A673 (cell line): ENCODE results near the gene TMEM14A.
"Not testable (repeated sequence)": the region's sequence is repeated elsewhere in the genome, so short reads cannot be mapped to it uniquely, and the experiment has no call there.

Experiments
- EZH2 ChIP-seq: fragments of 200-600 bp; sonication (generic); IDR thresholded peaks from 2 replicates; pipeline ENCODE4 v1.6.1; 2017; ENCODE audit warnings: borderline replicate concordance, low read depth, mild to moderate bottlenecking, mixed read lengths, antibody characterized with exemption, low read length; ENCODE audit not compliant: poor library complexity, severe bottlenecking
- TF ChIP-seq, protein P1 (sequence below): fragments of 300-800, 200-600 bp; sonication (generic); conservative IDR thresholded peaks from 2 replicates; pipeline ENCODE4 v1.5.1; 2017; ENCODE audit warnings: low read depth, mild to moderate bottlenecking, antibody characterized with exemption, low read length, moderate library complexity, mixed read lengths

DNA sequence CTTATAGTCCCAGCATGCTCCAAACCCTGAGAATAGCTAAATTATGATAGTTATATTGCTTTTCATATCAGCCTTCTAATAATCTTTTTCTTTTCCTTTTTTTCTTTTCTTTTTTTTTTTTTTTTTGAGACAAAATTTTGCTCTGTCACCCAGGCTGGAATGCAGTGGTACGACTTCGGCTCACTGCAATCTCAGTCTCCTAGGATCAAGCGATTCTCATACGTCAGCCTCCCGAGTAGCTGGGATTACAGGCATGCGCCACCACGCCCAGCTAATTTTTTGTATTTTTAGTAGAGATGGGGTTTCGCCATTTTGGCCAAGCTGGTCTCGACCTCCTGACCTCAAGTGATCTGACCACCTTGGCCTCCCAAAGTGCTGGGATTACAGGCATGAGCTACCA lies 43.8 kb downstream of the TMEM14A start:
- TF ChIP-seq, protein P1, sequence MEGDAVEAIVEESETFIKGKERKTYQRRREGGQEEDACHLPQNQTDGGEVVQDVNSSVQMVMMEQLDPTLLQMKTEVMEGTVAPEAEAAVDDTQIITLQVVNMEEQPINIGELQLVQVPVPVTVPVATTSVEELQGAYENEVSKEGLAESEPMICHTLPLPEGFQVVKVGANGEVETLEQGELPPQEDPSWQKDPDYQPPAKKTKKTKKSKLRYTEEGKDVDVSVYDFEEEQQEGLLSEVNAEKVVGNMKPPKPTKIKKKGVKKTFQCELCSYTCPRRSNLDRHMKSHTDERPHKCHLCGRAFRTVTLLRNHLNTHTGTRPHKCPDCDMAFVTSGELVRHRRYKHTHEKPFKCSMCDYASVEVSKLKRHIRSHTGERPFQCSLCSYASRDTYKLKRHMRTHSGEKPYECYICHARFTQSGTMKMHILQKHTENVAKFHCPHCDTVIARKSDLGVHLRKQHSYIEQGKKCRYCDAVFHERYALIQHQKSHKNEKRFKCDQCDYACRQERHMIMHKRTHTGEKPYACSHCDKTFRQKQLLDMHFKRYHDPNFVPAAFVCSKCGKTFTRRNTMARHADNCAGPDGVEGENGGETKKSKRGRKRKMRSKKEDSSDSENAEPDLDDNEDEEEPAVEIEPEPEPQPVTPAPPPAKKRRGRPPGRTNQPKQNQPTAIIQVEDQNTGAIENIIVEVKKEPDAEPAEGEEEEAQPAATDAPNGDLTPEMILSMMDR: not testable (repeated sequence)
- TF ChIP-seq EZH2: not testable (repeated sequence)
